Measurements from ENCODE around the gene JAKMIP2.

JAKMIP2 gene

GRCh38 chr5:147694772-147695171 lies 87.8 kb downstream of the JAKMIP2 start:
- no peak for TF ChIP-seq CTCF (IDR thresholded peaks at IDR 0.05; ENCODE audit: extremely low read depth, insufficient read depth, missing control alignments)
- in situ Hi-C loops (cut with MboI; ENCODE audit: low pct_unique_long_range_greater_than_20kb, low sequenced_read_pairs, unreplicated experiment) = no loop called here
- DNase-seq (ENCODE audit: low spot score) = no peak

GRCh38 chr5:147693233-147693632 lies 89.3 kb downstream of the JAKMIP2 start:
- no peak for TF ChIP-seq CTCF (IDR thresholded peaks at IDR 0.05; ENCODE audit: extremely low read depth, insufficient read depth, missing control alignments)
- in situ Hi-C loops (cut with MboI; ENCODE audit: low pct_unique_long_range_greater_than_20kb, low sequenced_read_pairs, unreplicated experiment) = no loop called here
- DNase-seq (ENCODE audit: low spot score) = no peak

- TF ChIP-seq CTCF (IDR thresholded peaks at IDR 0.05; ENCODE audit: extremely low read depth, insufficient read depth, missing control alignments) = no peak
- no peak for DNase-seq (ENCODE audit: low spot score)
- in situ Hi-C loops (cut with MboI; ENCODE audit: low pct_unique_long_range_greater_than_20kb, low sequenced_read_pairs, unreplicated experiment) = no loop called here
Observed at GRCh38 chr5:147691130-147691529, 91.4 kb downstream of the JAKMIP2 start.

GRCh38 chr5:147690595-147690994 lies 91.9 kb downstream of the JAKMIP2 start:
- no peak for TF ChIP-seq CTCF (IDR thresholded peaks at IDR 0.05; ENCODE audit: extremely low read depth, insufficient read depth, missing control alignments)
- no peak for DNase-seq (ENCODE audit: low spot score)
- in situ Hi-C loops (cut with MboI; ENCODE audit: low pct_unique_long_range_greater_than_20kb, low sequenced_read_pairs, unreplicated experiment) = no loop called here

GRCh38 chr5:147689426-147689825 lies 93.1 kb downstream of the JAKMIP2 start:
- in situ Hi-C loops (cut with MboI; ENCODE audit: low pct_unique_long_range_greater_than_20kb, low sequenced_read_pairs, unreplicated experiment) = no loop called here
- no peak for TF ChIP-seq CTCF (IDR thresholded peaks at IDR 0.05; ENCODE audit: extremely low read depth, insufficient read depth, missing control alignments)
- DNase-seq (ENCODE audit: low spot score) = no peak

- TF ChIP-seq CTCF (IDR thresholded peaks at IDR 0.05; ENCODE audit: extremely low read depth, insufficient read depth, missing control alignments) = no peak
- DNase-seq (ENCODE audit: low spot score) = no peak
- in situ Hi-C loops (cut with MboI; ENCODE audit: low pct_unique_long_range_greater_than_20kb, low sequenced_read_pairs, unreplicated experiment) = no loop called here
Observed at GRCh38 chr5:147688656-147689356, 93.7 kb downstream of the JAKMIP2 start.
